Fibroblast of the conjunctiva (primary cell): Measurements from ENCODE around the gene SIMC1.

Source experiments
- DNase-seq: peaks from one replicate; pipeline ENCODE4 v3.0.0-alpha.2; 2010; ENCODE audit warnings: low read depth

SIMC1 gene

GRCh38 chr5:176389135-176390123, 151.2 kb downstream of the SIMC1 start:
- no peak for DNase-seq

- no peak for DNase-seq
Observed at GRCh38 chr5:176391479-176391878, 153.3 kb downstream of the SIMC1 start.

GRCh38 chr5:176391999-176392398, 153.8 kb downstream of the SIMC1 start:
- DNase-seq, result no peak

GRCh38 chr5:176392526-176392925, 154.3 kb downstream of the SIMC1 start:
- no peak for DNase-seq

GRCh38 chr5:176394096-176394495, 155.9 kb downstream of the SIMC1 start:
- no peak for DNase-seq

GRCh38 chr5:176394881-176395675, 156.9 kb downstream of the SIMC1 start:
- DNase-seq, result no peak
